HepG2 (cell line): ENCODE data around the gene DDX49. TPM values are rescaled to one million over a fixed set of nuclear protein-coding genes. Genes with fewer than 3 reads are reported as not detected.

Source experiments
- CHCHD3 ChIP-seq: sonication (generic); formaldehyde crosslinking; IDR thresholded peaks from 2 replicates; pipeline ENCODE4 v1.8.0; 2022; ENCODE audit warnings: mild to moderate bottlenecking, missing genetic modification reagents, moderate library complexity
- CREBL2 ChIP-seq: sonication (generic); formaldehyde crosslinking; IDR thresholded peaks from 2 replicates; pipeline ENCODE4 v1.8.1; 2023; ENCODE audit warnings: missing genetic modification reagents, mild to moderate bottlenecking, borderline replicate concordance
- E2F2 ChIP-seq: sonication (generic); formaldehyde crosslinking; IDR thresholded peaks from 2 replicates; pipeline ENCODE4 v1.4.0; 2020; ENCODE audit warnings: missing genetic modification reagents, borderline replicate concordance
- E2F5 ChIP-seq: sonication (generic); formaldehyde crosslinking; conservative IDR thresholded peaks from 2 replicates; pipeline ENCODE4 v1.4.0; 2020; ENCODE audit warnings: missing genetic modification reagents
- HMG20B ChIP-seq: conservative IDR thresholded peaks from 2 replicates; pipeline ENCODE4 v1.6.1; 2016; ENCODE audit warnings: missing genetic modification reagents, missing compliant biosample characterization
- MAFG ChIP-seq: sonication (generic); formaldehyde crosslinking; IDR thresholded peaks from 2 replicates; pipeline ENCODE4 v1.5.1; 2020; ENCODE audit warnings: mild to moderate bottlenecking, missing genetic modification reagents
- MAX ChIP-seq: IDR thresholded peaks from 2 replicates; pipeline ENCODE4 v1.6.1; 2012; ENCODE audit warnings: inconsistent platforms
- MYPOP ChIP-seq: sonication (generic); formaldehyde crosslinking; IDR thresholded peaks from 2 replicates; pipeline ENCODE4 v1.8.1; 2023; ENCODE audit warnings: mild to moderate bottlenecking, moderate library complexity, missing genetic modification reagents
- NAIF1 ChIP-seq: sonication (generic); formaldehyde crosslinking; IDR thresholded peaks from 2 replicates; pipeline ENCODE4 v1.5.0; 2020; ENCODE audit warnings: mild to moderate bottlenecking, missing genetic modification reagents, borderline replicate concordance
- SMC3 ChIP-seq: IDR thresholded peaks from 2 replicates; pipeline ENCODE4 v1.6.1; 2011; ENCODE audit warnings: low read length, improper control_type of control experiment
- SNAPC4 ChIP-seq: sonication (generic); formaldehyde crosslinking; IDR thresholded peaks from 2 replicates; pipeline ENCODE4 v1.4.0; 2020; ENCODE audit warnings: mild to moderate bottlenecking, missing genetic modification reagents
- TAF1 ChIP-seq: sonication (generic); formaldehyde crosslinking; IDR thresholded peaks from 2 replicates; pipeline ENCODE4 v1.4.0; 2020; ENCODE audit warnings: missing genetic modification reagents
- TBL1XR1 ChIP-seq: fragments of 150-350 bp; IDR thresholded peaks from 2 replicates; pipeline ENCODE4 v1.6.1; 2014; ENCODE audit warnings: borderline replicate concordance, low read length; ENCODE audit not compliant: partially characterized antibody
- TOPORS ChIP-seq: sonication (generic); formaldehyde crosslinking; IDR thresholded peaks from 2 replicates; pipeline ENCODE4 v1.8.0; 2023; ENCODE audit warnings: mild to moderate bottlenecking, missing genetic modification reagents
- ZNF124 ChIP-seq: sonication (generic); formaldehyde crosslinking; IDR thresholded peaks from 2 replicates; pipeline ENCODE4 v1.4.0; 2020; ENCODE audit warnings: missing genetic modification reagents
- ZNF709 ChIP-seq: sonication (generic); formaldehyde crosslinking; IDR thresholded peaks from 2 replicates; pipeline ENCODE4 v1.5.0; 2020; ENCODE audit warnings: mild to moderate bottlenecking, missing genetic modification reagents
- ZNF713 ChIP-seq: sonication (generic); formaldehyde crosslinking; IDR thresholded peaks from 2 replicates; pipeline ENCODE4 v1.4.0; 2020; ENCODE audit warnings: mild to moderate bottlenecking, missing genetic modification reagents
- ZNF777 ChIP-seq: sonication (generic); formaldehyde crosslinking; IDR thresholded peaks from 2 replicates; pipeline ENCODE4 v1.4.0; 2020; ENCODE audit warnings: missing genetic modification reagents
- ZUFSP ChIP-seq: sonication (generic); formaldehyde crosslinking; IDR thresholded peaks from 2 replicates; pipeline ENCODE4 v1.9.0; 2021; ENCODE audit warnings: missing genetic modification reagents, mild to moderate bottlenecking, borderline replicate concordance
- polyA plus RNA-seq, 8 experiments: library from polyadenylated mRNA; depleted of rRNA in 3 of 8; stranded (reverse) in 7 of 8; unstranded in 1 of 8; fragments of >200 nt; fragmentation: Illumina TruSeq in 4 of 8; extraction: Trizol in 4 of 8; gene quantifications; 2 replicates each; pipeline versions ENCODE4 v1.2.1 to v1.2.3, GENCODE V29; 2011 to 2016; ENCODE audit warnings: low read depth in 4 of 8, missing spikeins in 1 of 8, mixed read lengths in 1 of 8; ENCODE audit not compliant: insufficient read depth in 1 of 8
- total RNA-seq, 5 experiments: library from RNA; depleted of rRNA; stranded (reverse); fragments of >200 nt; fragmentation: Illumina TruSeq; extraction: Trizol; gene quantifications; 2 replicates each; pipeline ENCODE4 v1.2.3, GENCODE V29; 2016; ENCODE audit warnings: low read depth in 1 of 5

DDX49 gene
- total and polyA plus RNA-seq, 2 of the 13 experiments (the other 11 are each of a cell fraction or from before 2014, with no cell fraction given), result 27.0 to 46.2 TPM

- TF ChIP-seq ZUFSP (CRISPR knock-in tag) (no peak), MAFG (no peak), SMC3 (no peak), HMG20B (CRISPR knock-in tag) (no peak), CHCHD3 (CRISPR knock-in tag) (no peak), TOPORS (CRISPR knock-in tag) (no peak), CREBL2 (peak; percentile 31; the same call in 1 of the 2 replicates), E2F2 (0 out of 2 replicates have a peak, but pooled peaks have one; percentile 14), MYPOP (CRISPR knock-in tag) (no peak), E2F5 (CRISPR knock-in tag) (no peak), ZNF713 (no peak), SNAPC4 (CRISPR knock-in tag) (no peak), TAF1 (CRISPR knock-in tag) (peak; percentile 87), ZNF777 (CRISPR knock-in tag) (peak; percentile 54; the same call in 1 of the 2 replicates), TBL1XR1 (no peak), ZNF709 (no peak), MAX (peak; percentile 86), NAIF1 (CRISPR knock-in tag) (0 out of 2 replicates have a peak, but pooled peaks have one; percentile 70), ZNF124 (CRISPR knock-in tag) (no peak)
These were observed at the start of gene DDX49, which contains the start of gene COPE (continued) for GRCh38 chr19:18919086-18919899.
